ENCODE measurements around the gene CCR6. TPM values are rescaled to one million over a fixed set of nuclear protein-coding genes. Genes with fewer than 3 reads are reported as not detected.

CCR6 gene
- total and polyA plus RNA-seq, 2 of the 8 experiments (the other 6 are each of a cell fraction or from before 2014, with no cell fraction given): 0.06 TPM; not detected in 1

DNA sequence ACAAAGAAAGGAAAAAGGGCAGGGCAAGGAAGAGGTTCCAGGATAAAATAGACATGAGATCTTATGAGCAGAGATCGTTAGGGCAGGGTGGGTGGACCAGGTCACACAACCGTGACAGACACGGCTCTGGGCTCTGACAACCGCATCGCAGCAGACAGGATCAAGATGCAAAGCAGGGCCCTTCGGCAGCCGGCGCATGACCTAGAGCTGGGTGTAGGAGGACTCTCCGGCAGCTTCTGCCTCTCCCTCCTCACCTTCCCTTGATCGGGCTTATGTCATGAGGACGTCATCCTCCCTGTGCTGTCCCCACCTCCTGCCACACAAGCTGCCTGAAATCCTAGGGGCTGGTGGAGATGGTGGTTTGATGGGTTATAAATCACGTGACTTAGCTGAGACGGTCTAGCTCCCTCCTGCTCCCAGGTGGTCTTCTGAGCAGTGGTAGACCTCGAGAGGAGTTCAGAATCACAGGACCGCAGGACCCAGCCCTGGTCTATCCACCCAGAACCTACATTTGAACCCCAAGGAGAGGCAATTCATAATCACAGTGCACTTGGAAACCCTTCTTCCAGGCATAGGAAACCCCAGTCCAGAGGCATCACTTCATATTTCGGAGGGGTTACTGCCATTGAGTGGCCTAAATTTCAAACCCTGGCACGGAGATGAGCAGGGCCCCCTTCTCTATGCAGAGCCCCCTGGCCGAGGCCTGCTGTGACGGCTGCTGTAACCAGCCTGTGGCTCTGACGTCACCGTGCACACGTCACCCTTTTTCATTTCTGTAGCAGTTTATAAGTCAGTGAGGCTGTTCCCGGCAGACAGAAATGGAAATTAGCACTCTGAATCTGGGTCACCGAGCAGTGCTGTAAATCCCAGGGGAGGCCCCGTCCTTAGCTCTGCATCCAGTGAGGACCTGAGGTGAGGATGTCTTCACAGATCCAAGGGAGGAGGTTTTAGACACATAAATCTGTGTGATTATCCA is 8.7 kb upstream of the CCR6 start:
- H2BK12ac ChIP-seq (ENCODE audit: low read depth, low read length): peak overlapping the region; percentile 32; the same call in 1 of the 2 replicates
- H4K8ac ChIP-seq (ENCODE audit: extremely low read depth, insufficient read depth, low read length): no peak overlapping the region
- no peak overlapping the region for H3K14ac ChIP-seq (ENCODE audit: insufficient read length)
- 0 out of 2 replicates have a peak overlapping the region, but pooled peaks have one; percentile 14 for H2BK15ac ChIP-seq (ENCODE audit: low read length)
- H3K27me3 ChIP-seq (replicated peaks in 1 of 4; ENCODE audit: control insufficient read depth in 3 of 4, extremely low read depth in 1 of 4, insufficient read depth in 3 of 4, low read length in 3 of 4): no peaks in the 10 kb centered on the region
- H2BK20ac ChIP-seq (ENCODE audit: low read length): no peak overlapping the region
- H4K5ac ChIP-seq (ENCODE audit: insufficient read length, low read depth, low read length): no peak overlapping the region
- WGBS, 2 experiments (ENCODE audit: extremely low coverage in 1 of 2, insufficient coverage in 1 of 2, insufficient read length in 1 of 2, insufficient replicate concordance in 2 of 2, low coverage in 1 of 2, low lambda C conversion rate in 2 of 2, missing lambda C conversion rate in 1 of 2): 86% methylated on average over 24 of the region's 25 CpGs; no CpG with 5 or more reads in 1 of the 2 experiments
- no peak overlapping the region for H2AFZ ChIP-seq (ENCODE audit: low read length)
- no peak overlapping the region for H3K23ac ChIP-seq (ENCODE audit: insufficient read length)
- H3K9me3 ChIP-seq (ENCODE audit: insufficient read depth in 2 of 2, low read depth in 1 of 2, low read length in 1 of 2): no peaks in the 10 kb centered on the region
- H4K20me1 ChIP-seq (replicated peaks in 1 of 2; ENCODE audit: control insufficient read depth in 1 of 2, insufficient read depth in 2 of 2, low read length in 2 of 2): no peaks in the 10 kb centered on the region
- no peak overlapping the region for H3K56ac ChIP-seq (replicated peaks; ENCODE audit: insufficient read length, low read depth, low read length)
- H2AK5ac ChIP-seq (ENCODE audit: low read depth, low read length): no peak overlapping the region
- peaks cover 0 to 5% (median 0%) of the 10 kb centered on the region in 4 experiments; a peak in 3 of 7 replicates for H3K4me1 ChIP-seq (replicated peaks in 1 of 4; ENCODE audit: control insufficient read depth in 3 of 4, insufficient read depth in 4 of 4, low read length in 3 of 4)
- H2BK120ac ChIP-seq (replicated peaks; ENCODE audit: low read depth, low read length): no peak overlapping the region
- no peak overlapping the region for H3K4me3 ChIP-seq (ENCODE audit: extremely low read depth in 1 of 4, insufficient read depth in 2 of 4, low read depth in 3 of 4, low read length in 4 of 4)
- H3K79me1 ChIP-seq (ENCODE audit: low read depth, low read length): no peaks in the 10 kb centered on the region
- H3K4me2 ChIP-seq (ENCODE audit: insufficient read depth in 1 of 2, low read depth in 2 of 2, low read length in 2 of 2): no peak overlapping the region
- ChIA-PET POLR2A (ENCODE audit: partially characterized antibody) (interaction anchor here (1.0 kb wide), 1 partner anchor 49 kb away, joined by 3 read pairs; no protein-coding TSS in a partner anchor), CTCF (ENCODE audit: partially characterized antibody) (interaction anchor here (0.6 to 1.6 kb wide), 6 partner anchors 8 to 424 kb away, joined by 3 read pairs; no protein-coding TSS in a partner anchor)
- H3K18ac ChIP-seq (ENCODE audit: extremely low read depth, low read length): no peak overlapping the region
- H3K23me2 ChIP-seq (ENCODE audit: low read depth, low read length): no peaks in the 10 kb centered on the region
- FAIRE-seq: no peak
- H3K9ac ChIP-seq (replicated peaks in 1 of 4; ENCODE audit: extremely low read depth in 1 of 4, low read depth in 3 of 4, low read length in 3 of 4): no peak overlapping the region
- H3K4ac ChIP-seq (replicated peaks; ENCODE audit: insufficient read length, low read depth, low read length): no peak overlapping the region
- no peak overlapping the region for H4K91ac ChIP-seq (replicated peaks; ENCODE audit: insufficient read length, low read length)
- no peaks in the 10 kb centered on the region for H3K36me3 ChIP-seq (ENCODE audit: control insufficient read depth in 2 of 4, insufficient read depth in 4 of 4, low read length in 3 of 4)
- no peaks in the 10 kb centered on the region for H3K79me2 ChIP-seq (ENCODE audit: control insufficient read depth in 1 of 2, insufficient read depth in 2 of 2, low read length in 2 of 2)
- DNase-seq (ENCODE audit: low read depth in 1 of 2, low spot score in 2 of 2): no peak
- H3K27ac ChIP-seq (ENCODE audit: low read depth, low read length): no peak overlapping the region
- no peak overlapping the region for H2BK5ac ChIP-seq (ENCODE audit: low read depth, low read length)
- no peak for TF ChIP-seq SIN3A (conservative IDR thresholded peaks at IDR 0.05 in 1 of 2, IDR thresholded peaks at IDR 0.05 in 1 of 2; ENCODE audit: low read depth in 1 of 2, low read length in 2 of 2)
- TF ChIP-seq POLR2AphosphoS5 (IDR thresholded peaks at IDR 0.05; ENCODE audit: low read depth, low read length): no peak
- no peak for TF ChIP-seq SRF (IDR thresholded peaks at IDR 0.05; ENCODE audit: low read depth, low read length)
- TF ChIP-seq SUZ12 (IDR thresholded peaks at IDR 0.05; ENCODE audit: low read length): no peak
- TF ChIP-seq CBX8 (IDR thresholded peaks at IDR 0.05; ENCODE audit: borderline replicate concordance, low read depth, low read length): no peak
- no peak for TF ChIP-seq SIRT6 (IDR thresholded peaks at IDR 0.05; ENCODE audit: low read length)
- no peak for TF ChIP-seq TCF12 (IDR thresholded peaks at IDR 0.05; ENCODE audit: low read depth, low read length)
- TF ChIP-seq ASH2L (IDR thresholded peaks at IDR 0.05; ENCODE audit: low read length): no peak
- no peak for TF ChIP-seq TAF7 (optimal IDR thresholded peaks at IDR 0.05; ENCODE audit: borderline replicate concordance, low read depth, low read length)
- TF ChIP-seq NRF1 (IDR thresholded peaks at IDR 0.05; ENCODE audit: low read depth, low read length): no peak
- TF ChIP-seq SP1 (IDR thresholded peaks at IDR 0.05; ENCODE audit: low read depth, low read length): no peak
- no peak for TF ChIP-seq RFX5 (IDR thresholded peaks at IDR 0.05; ENCODE audit: borderline replicate concordance, low read depth, low read length)

Measured in H1 (cell line).